WTC11 (cell line): ENCODE measurements around the gene TMEM223.

ENCODE experiments used
- ERG ChIP-seq: fragments of 250-450 bp; sonication (Bioruptor Pico); IDR thresholded peaks from 2 replicates; pipeline ENCODE4 v1.8.0; 2021; ENCODE audit warnings: mild to moderate bottlenecking
- JUN ChIP-seq: sonication (generic); formaldehyde crosslinking; IDR thresholded peaks from 2 replicates; pipeline ENCODE4 v1.8.0; 2023; ENCODE audit warnings: mild to moderate bottlenecking, missing genetic modification reagents
- KAT7 ChIP-seq: sonication (generic); formaldehyde crosslinking; IDR thresholded peaks from 2 replicates; pipeline ENCODE4 v1.8.1; 2023; ENCODE audit warnings: missing genetic modification reagents, mild to moderate bottlenecking, borderline replicate concordance
- NR1H2 ChIP-seq: sonication (generic); formaldehyde crosslinking; IDR thresholded peaks from 2 replicates; pipeline ENCODE4 v1.9.0; 2021; ENCODE audit warnings: mild to moderate bottlenecking, moderate library complexity, missing genetic modification reagents
- OVOL2 ChIP-seq: fragments of 250-450 bp; sonication (Bioruptor Pico); IDR thresholded peaks from 2 replicates; pipeline ENCODE4 v1.9.0; 2021; ENCODE audit warnings: mild to moderate bottlenecking, borderline replicate concordance
- ZNF121 ChIP-seq: sonication (generic); formaldehyde crosslinking; IDR thresholded peaks from 2 replicates; pipeline ENCODE4 v1.8.0; 2023; ENCODE audit warnings: missing genetic modification reagents
- TF ChIP-seq, protein P1 (sequence below): fragments of 200-600 bp; IDR thresholded peaks from 2 replicates; pipeline ENCODE4 v1.8.0; 2022; ENCODE audit warnings: antibody characterized with exemption
- TF ChIP-seq, protein P2 (sequence below): sonication (generic); formaldehyde crosslinking; IDR thresholded peaks from 2 replicates; pipeline ENCODE4 v1.8.0; 2022; ENCODE audit warnings: mild to moderate bottlenecking, missing genetic modification reagents
- TF ChIP-seq, protein P3 (sequence below): sonication (generic); formaldehyde crosslinking; IDR thresholded peaks from 2 replicates; pipeline ENCODE4 v1.8.1; 2023; ENCODE audit warnings: mild to moderate bottlenecking, missing genetic modification reagents, borderline replicate concordance
- TF ChIP-seq, protein P4 (sequence below): fragments of 250-450 bp; sonication (Bioruptor Pico); IDR thresholded peaks from 2 replicates; pipeline ENCODE4 v1.9.0; 2021; ENCODE audit warnings: mild to moderate bottlenecking
- TF ChIP-seq, protein P5 (sequence below): sonication (generic); formaldehyde crosslinking; IDR thresholded peaks from 2 replicates; pipeline ENCODE4 v1.8.0; 2023; ENCODE audit warnings: missing genetic modification reagents
- TF ChIP-seq, protein P6 (sequence below): sonication (generic); formaldehyde crosslinking; IDR thresholded peaks from 2 replicates; pipeline ENCODE4 v1.8.0; 2022; ENCODE audit warnings: mild to moderate bottlenecking, missing genetic modification reagents

- TF ChIP-seq, protein P1, sequence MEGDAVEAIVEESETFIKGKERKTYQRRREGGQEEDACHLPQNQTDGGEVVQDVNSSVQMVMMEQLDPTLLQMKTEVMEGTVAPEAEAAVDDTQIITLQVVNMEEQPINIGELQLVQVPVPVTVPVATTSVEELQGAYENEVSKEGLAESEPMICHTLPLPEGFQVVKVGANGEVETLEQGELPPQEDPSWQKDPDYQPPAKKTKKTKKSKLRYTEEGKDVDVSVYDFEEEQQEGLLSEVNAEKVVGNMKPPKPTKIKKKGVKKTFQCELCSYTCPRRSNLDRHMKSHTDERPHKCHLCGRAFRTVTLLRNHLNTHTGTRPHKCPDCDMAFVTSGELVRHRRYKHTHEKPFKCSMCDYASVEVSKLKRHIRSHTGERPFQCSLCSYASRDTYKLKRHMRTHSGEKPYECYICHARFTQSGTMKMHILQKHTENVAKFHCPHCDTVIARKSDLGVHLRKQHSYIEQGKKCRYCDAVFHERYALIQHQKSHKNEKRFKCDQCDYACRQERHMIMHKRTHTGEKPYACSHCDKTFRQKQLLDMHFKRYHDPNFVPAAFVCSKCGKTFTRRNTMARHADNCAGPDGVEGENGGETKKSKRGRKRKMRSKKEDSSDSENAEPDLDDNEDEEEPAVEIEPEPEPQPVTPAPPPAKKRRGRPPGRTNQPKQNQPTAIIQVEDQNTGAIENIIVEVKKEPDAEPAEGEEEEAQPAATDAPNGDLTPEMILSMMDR: no peak
- TF ChIP-seq, protein P2, sequence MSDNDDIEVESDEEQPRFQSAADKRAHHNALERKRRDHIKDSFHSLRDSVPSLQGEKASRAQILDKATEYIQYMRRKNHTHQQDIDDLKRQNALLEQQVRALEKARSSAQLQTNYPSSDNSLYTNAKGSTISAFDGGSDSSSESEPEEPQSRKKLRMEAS: no peak
- no peak for TF ChIP-seq NR1H2 (CRISPR knock-in tag)
- no peak for TF ChIP-seq ZNF121 (CRISPR knock-in tag)
- TF ChIP-seq, protein P3, sequence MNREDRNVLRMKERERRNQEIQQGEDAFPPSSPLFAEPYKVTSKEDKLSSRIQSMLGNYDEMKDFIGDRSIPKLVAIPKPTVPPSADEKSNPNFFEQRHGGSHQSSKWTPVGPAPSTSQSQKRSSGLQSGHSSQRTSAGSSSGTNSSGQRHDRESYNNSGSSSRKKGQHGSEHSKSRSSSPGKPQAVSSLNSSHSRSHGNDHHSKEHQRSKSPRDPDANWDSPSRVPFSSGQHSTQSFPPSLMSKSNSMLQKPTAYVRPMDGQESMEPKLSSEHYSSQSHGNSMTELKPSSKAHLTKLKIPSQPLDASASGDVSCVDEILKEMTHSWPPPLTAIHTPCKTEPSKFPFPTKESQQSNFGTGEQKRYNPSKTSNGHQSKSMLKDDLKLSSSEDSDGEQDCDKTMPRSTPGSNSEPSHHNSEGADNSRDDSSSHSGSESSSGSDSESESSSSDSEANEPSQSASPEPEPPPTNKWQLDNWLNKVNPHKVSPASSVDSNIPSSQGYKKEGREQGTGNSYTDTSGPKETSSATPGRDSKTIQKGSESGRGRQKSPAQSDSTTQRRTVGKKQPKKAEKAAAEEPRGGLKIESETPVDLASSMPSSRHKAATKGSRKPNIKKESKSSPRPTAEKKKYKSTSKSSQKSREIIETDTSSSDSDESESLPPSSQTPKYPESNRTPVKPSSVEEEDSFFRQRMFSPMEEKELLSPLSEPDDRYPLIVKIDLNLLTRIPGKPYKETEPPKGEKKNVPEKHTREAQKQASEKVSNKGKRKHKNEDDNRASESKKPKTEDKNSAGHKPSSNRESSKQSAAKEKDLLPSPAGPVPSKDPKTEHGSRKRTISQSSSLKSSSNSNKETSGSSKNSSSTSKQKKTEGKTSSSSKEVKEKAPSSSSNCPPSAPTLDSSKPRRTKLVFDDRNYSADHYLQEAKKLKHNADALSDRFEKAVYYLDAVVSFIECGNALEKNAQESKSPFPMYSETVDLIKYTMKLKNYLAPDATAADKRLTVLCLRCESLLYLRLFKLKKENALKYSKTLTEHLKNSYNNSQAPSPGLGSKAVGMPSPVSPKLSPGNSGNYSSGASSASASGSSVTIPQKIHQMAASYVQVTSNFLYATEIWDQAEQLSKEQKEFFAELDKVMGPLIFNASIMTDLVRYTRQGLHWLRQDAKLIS (CRISPR knock-in tag): no peak
- TF ChIP-seq, protein P4, sequence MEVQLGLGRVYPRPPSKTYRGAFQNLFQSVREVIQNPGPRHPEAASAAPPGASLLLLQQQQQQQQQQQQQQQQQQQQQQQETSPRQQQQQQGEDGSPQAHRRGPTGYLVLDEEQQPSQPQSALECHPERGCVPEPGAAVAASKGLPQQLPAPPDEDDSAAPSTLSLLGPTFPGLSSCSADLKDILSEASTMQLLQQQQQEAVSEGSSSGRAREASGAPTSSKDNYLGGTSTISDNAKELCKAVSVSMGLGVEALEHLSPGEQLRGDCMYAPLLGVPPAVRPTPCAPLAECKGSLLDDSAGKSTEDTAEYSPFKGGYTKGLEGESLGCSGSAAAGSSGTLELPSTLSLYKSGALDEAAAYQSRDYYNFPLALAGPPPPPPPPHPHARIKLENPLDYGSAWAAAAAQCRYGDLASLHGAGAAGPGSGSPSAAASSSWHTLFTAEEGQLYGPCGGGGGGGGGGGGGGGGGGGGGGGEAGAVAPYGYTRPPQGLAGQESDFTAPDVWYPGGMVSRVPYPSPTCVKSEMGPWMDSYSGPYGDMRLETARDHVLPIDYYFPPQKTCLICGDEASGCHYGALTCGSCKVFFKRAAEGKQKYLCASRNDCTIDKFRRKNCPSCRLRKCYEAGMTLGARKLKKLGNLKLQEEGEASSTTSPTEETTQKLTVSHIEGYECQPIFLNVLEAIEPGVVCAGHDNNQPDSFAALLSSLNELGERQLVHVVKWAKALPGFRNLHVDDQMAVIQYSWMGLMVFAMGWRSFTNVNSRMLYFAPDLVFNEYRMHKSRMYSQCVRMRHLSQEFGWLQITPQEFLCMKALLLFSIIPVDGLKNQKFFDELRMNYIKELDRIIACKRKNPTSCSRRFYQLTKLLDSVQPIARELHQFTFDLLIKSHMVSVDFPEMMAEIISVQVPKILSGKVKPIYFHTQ (CRISPR knock-in tag): no peak
- no peak for TF ChIP-seq ERG (CRISPR knock-in tag)
- no peak for TF ChIP-seq JUN (CRISPR knock-in tag)
- TF ChIP-seq, protein P5, sequence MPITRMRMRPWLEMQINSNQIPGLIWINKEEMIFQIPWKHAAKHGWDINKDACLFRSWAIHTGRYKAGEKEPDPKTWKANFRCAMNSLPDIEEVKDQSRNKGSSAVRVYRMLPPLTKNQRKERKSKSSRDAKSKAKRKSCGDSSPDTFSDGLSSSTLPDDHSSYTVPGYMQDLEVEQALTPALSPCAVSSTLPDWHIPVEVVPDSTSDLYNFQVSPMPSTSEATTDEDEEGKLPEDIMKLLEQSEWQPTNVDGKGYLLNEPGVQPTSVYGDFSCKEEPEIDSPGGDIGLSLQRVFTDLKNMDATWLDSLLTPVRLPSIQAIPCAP (CRISPR knock-in tag): no peak
- TF ChIP-seq KAT7 (CRISPR knock-in tag): no peak
- TF ChIP-seq OVOL2 (CRISPR knock-in tag): no peak
- TF ChIP-seq, protein P6, sequence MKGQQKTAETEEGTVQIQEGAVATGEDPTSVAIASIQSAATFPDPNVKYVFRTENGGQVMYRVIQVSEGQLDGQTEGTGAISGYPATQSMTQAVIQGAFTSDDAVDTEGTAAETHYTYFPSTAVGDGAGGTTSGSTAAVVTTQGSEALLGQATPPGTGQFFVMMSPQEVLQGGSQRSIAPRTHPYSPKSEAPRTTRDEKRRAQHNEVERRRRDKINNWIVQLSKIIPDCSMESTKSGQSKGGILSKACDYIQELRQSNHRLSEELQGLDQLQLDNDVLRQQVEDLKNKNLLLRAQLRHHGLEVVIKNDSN: no peak
Measured at GRCh38 chr11:62805961-62806441, 14.2 kb upstream of the TMEM223 start.
